Spleen (tissue), 7 donors: ENCODE data around the gene MMEL1.

Experiments
- CTCF ChIP-seq, 11 experiments: fragments of 200-600 bp in 7 of 11; fragments of 450-650 bp in 4 of 11; sonication (generic) in 4 of 11; IDR thresholded peaks in 8 of 11; conservative IDR thresholded peaks in 3 of 11; 1 replicate in 7 of 11; 2 replicates in 4 of 11; pipeline versions ENCODE4 v1.4.0 to v1.8.0; 2016 to 2021; ENCODE audit warnings: antibody characterized with exemption in 11 of 11, inconsistent platforms in 4 of 11, mild to moderate bottlenecking in 1 of 11
- POLR2A ChIP-seq, 3 donors: fragments of 450-650 bp; IDR thresholded peaks; one replicate each; pipeline ENCODE4 v1.5.1; 2017; ENCODE audit warnings: antibody characterized with exemption in 3 of 3, mild to moderate bottlenecking in 1 of 3
- POLR2AphosphoS5 ChIP-seq, 3 donors: sonication (generic); formaldehyde crosslinking; IDR thresholded peaks; one replicate each; pipeline ENCODE4 v1.5.1; 2017; ENCODE audit warnings: antibody characterized with exemption in 3 of 3
- donor health status: DM: no; HTN: no; CAD: no; lungs with moderate emphysema.
- donor health status: DM: no; HTN: no; CAD: no.
- donor health status: DM: no; HTN: no; CAD: no.

GRCh38 chr1:2588661-2589430 lies 44.0 kb downstream of the MMEL1 start:
- TF ChIP-seq CTCF (IDR thresholded peaks at IDR 0.05 in 8 of 11, conservative IDR thresholded peaks at IDR 0.05 in 3 of 11) = no peak
- TF ChIP-seq POLR2A (IDR thresholded peaks at IDR 0.05) = no peak
- TF ChIP-seq POLR2AphosphoS5 (IDR thresholded peaks at IDR 0.05) = no peak
